GM21526 (cell line): ENCODE data around the gene DVL2.

Experiments
- ATAC-seq: cut with Tn5 transposase; IDR thresholded peaks from one replicate; pipeline ENCODE4 v1.9.1; 2021; ENCODE audit warnings: moderate library complexity; ENCODE audit not compliant: unreplicated experiment, low FRiP score

DVL2 gene

DNA sequence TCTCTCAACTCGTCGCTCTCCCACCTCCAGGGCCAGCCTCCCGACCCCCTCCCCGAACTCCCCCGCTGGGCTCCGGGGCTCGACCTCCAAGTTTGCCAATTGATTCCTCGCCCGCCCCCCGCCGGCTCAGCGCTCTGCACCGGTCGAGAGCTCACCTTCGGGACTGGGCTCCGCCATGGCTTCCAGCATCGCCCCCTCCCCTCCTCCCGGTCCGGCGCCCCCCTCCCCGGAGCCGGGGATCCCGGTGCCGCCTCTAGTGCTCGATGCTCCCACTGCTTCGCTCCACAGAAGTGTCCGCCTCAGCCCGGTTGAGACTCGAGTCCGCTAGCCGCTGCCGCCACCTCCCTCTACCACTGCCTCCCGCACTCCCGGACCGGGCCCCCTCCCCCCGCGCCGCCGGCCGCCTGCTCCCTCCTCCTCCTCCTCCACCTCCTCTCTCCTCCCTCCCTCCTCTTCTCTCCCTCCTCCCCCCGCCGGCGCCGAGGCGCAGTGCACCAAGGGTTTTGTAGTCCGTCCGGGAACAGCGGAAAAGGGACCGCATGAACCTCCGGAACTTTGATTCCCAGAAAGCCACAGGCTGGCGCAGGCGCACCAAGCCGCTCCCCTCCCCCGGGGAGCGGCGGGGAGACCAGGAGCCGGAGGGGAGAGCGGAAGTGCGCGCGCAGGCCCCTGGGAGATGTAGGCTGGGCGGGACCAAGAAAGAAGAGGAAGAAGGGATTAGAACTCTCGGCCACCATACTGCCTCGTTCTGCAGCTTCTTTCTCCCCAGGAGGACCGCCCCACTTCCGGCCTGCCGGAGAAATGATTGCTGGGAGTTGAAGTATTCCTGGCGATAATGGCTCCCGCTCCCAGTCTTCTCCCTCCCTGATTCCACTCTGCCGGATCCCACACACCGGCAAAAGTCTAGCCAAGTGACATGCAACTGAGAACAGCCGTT lies 5.0 kb upstream of the DVL2 start, which contains the start of gene PHF23:
Gene PHF23 (minus strand): TSS at position 367 of the 937 bp plus-strand sequence. CDS start 178 bp downstream, at position 189.
- ATAC-seq: peak; percentile 46

DNA sequence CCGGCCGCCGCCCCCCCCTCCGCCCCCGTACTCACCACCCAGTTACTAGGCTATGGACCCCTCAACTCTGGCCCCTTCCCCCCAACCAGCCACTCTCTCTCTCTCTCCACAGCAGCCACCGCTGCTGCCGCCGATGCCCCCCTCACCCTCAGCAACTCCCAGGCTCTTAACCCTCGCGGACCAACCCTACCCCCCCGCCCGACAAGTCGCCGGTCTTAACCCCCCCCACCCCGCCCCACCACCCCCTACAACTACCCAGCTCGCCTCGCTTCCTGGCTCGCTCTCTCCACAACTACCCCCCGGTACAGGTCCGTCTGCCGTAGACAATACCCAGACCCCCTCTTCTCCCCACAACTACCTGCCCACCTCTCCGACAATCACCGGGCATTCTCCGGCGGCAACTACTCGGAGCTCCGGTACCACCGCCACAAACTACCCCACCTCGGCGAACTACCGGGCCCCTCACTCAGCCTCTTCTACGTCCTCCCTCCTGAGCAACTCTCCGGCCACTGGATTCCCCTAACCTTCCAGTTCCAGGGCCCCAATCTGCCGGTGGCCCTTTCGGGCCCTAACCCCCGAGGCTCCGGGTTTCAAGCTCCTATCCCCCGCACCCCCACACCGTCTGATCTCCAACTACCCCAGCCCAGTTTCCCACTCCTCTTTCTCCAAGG lies 4.2 kb upstream of the DVL2 start:
- no peak for ATAC-seq

GRCh38 chr17:7237761-7238419 lies 3.6 kb upstream of the DVL2 start:
- no peak for ATAC-seq

GRCh38 chr17:7237266-7237760 lies 3.0 kb upstream of the DVL2 start:
- ATAC-seq: no peak

- ATAC-seq: no peak
Measured at GRCh38 chr17:7236808-7237207, 2.5 kb upstream of the DVL2 start.

- ATAC-seq: no peak
Measured at GRCh38 chr17:7235693-7236665, 1.7 kb upstream of the DVL2 start.

- no peak for ATAC-seq
Measured at GRCh38 chr17:7233701-7234082, 625 bp downstream of the DVL2 start.

GRCh38 chr17:7232114-7232513 lies 2.2 kb downstream of the DVL2 start:
- ATAC-seq: no peak

- no peak for ATAC-seq
Measured at GRCh38 chr17:7229504-7229903, 4.8 kb downstream of the DVL2 start.

DNA sequence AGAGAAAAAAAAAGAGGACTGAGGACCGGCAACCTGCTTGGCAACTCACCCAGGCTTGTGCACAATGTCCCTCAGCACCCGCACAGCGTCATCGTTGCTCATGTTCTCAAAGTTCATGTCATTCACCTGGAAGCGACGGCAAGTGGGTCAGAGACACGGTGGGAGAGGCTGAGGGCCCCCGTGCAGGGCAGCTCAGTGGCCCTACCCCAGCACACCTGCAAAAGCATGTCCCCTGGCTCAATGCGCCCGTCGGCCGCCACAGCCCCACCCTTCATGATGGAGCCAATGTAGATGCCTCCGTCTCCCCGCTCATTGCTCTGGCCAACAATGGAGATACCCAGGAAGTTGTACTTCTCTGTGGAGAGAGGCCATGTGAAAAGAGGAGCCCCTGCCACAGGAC lies 5.4 kb downstream of the DVL2 start:
- no peak for ATAC-seq

DNA sequence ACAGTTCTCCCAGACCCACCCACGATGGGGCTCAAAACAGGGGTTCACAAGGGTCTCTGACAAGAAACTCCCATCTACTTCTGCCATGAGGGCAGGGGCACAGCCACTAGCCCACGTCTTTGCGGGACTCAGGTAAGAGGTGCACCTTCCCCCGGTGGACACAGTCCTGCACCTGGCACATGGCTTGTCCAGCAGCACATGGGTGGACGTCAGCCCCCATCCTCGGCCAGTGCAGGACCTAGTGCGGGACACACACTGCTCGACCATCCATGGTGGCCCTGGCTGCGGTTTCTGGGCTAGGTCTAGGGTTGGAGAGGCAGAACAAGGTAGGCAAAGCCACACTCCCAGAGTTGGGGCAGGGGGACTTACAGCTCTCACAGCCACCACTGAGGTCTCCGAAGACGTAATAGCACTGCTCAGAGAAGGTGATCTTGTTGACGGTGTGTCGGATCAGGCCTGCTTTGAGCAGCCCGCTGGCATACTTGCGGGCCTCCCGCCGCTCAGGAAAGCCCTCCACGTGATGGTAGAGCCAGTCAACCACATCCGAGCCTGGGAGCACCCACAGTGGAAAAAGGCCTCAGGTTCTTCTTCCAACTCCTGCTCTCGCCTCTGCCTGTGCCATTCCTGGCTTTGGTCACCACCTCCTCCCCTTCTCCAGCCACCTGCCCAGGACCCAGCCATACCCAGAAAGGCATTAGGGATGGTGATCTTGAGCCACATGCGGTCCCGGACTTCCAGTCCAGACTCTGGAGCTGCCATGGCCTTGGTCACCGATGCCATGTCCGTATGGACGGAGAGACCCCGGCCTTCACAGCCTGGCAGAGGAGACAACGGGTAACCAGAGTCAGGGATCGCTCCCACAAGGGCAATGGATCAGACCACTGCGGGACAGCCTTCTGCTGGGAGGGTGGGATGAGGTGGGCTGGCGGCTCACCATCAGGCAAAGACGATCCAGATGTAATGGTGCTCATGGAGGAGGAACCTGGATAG lies 7.3 kb downstream of the DVL2 start:
- no peak for ATAC-seq

GRCh38 chr17:7225711-7226331 lies 8.5 kb downstream of the DVL2 start:
- ATAC-seq: no peak

- ATAC-seq: no peak
Measured at GRCh38 chr17:7224661-7225111, 9.6 kb downstream of the DVL2 start.

- ATAC-seq: no peak
Measured at GRCh38 chr17:7224110-7224509, 10.2 kb downstream of the DVL2 start.

DNA sequence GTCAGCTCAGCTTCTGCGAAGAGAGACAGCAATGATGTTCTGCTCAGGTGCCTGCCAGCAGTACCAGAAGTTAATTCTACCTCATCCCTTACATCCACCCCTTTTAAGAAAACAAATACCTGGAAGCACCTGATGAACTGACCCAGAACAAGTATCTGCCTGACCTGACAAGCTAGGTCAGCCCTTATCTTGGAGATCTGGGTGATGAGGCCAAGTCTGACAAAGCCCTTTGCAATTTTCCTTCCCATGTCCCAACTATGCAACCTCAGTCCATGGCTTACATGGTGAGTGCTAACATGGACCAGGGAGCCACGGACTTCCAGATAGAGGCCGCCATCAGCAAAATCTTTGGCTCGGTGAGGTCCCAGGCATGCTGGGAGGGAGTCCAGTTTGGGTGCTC lies 10.9 kb downstream of the DVL2 start:
- no peak for ATAC-seq

- ATAC-seq: no peak
Measured at GRCh38 chr17:7222972-7223292, 11.4 kb downstream of the DVL2 start.

DNA sequence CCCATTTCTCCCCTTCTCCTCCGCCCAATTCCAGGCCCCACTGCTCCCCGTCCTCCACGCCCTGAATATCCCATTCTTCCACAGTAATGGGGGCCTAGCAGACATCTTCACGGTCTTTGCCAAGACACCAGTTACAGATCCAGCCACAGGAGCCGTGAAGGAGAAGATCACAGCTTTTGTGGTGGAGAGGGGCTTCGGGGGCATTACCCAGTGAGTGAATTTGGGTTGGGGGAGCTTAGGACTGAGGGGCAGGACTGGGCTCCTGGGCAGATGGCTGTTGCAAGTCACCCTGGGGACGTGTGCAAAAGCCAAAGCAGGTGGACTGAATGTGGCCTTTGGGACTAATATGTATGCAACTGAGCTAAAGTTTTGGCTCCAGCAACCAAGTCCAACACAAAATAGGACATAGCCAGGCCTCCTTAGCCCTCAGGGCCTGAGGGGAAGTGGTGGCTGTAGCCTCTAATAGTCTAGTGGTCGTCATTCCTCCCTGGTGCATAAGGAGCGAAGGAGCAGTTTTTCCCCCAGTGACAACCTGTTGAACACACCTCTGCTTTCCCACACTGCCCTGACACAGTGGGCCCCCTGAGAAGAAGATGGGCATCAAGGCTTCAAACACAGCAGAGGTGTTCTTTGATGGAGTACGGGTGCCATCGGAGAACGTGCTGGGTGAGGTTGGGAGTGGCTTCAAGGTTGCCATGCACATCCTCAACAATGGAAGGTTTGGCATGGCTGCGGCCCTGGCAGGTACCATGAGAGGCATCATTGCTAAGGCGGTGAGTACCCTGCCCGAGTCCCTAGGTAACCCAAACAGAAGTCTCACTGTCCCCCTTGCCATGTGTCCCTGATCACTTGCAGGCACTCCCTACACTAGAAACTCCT lies 12.0 kb downstream of the DVL2 start:
- ATAC-seq: no peak
